ENCODE measurements around the gene ST8SIA4. TPM values are rescaled to one million over a fixed set of nuclear protein-coding genes. Genes with fewer than 3 reads are reported as not detected.

The ST8SIA4 gene
- total and polyA plus RNA-seq, 10 of the 15 experiments (the other 5 are each of a cell fraction or from before 2014, with no cell fraction given) = 4.4 to 30.9 (median 19.5) TPM

GRCh38 chr5:100828071-100828897, 74.8 kb downstream of the ST8SIA4 start (continued):
- TF ChIP-seq, protein P1, sequence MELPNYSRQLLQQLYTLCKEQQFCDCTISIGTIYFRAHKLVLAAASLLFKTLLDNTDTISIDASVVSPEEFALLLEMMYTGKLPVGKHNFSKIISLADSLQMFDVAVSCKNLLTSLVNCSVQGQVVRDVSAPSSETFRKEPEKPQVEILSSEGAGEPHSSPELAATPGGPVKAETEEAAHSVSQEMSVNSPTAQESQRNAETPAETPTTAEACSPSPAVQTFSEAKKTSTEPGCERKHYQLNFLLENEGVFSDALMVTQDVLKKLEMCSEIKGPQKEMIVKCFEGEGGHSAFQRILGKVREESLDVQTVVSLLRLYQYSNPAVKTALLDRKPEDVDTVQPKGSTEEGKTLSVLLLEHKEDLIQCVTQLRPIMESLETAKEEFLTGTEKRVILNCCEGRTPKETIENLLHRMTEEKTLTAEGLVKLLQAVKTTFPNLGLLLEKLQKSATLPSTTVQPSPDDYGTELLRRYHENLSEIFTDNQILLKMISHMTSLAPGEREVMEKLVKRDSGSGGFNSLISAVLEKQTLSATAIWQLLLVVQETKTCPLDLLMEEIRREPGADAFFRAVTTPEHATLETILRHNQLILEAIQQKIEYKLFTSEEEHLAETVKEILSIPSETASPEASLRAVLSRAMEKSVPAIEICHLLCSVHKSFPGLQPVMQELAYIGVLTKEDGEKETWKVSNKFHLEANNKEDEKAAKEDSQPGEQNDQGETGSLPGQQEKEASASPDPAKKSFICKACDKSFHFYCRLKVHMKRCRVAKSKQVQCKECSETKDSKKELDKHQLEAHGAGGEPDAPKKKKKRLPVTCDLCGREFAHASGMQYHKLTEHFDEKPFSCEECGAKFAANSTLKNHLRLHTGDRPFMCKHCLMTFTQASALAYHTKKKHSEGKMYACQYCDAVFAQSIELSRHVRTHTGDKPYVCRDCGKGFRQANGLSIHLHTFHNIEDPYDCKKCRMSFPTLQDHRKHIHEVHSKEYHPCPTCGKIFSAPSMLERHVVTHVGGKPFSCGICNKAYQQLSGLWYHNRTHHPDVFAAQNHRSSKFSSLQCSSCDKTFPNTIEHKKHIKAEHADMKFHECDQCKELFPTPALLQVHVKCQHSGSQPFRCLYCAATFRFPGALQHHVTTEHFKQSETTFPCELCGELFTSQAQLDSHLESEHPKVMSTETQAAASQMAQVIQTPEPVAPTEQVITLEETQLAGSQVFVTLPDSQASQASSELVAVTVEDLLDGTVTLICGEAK (IDR thresholded peaks at IDR 0.05; ENCODE audit: borderline replicate concordance) = no peak
- TF ChIP-seq RAD51 (IDR thresholded peaks at IDR 0.05) (no peak), TARDBP (IDR thresholded peaks at IDR 0.05; ENCODE audit: borderline replicate concordance) (no peak), JUNB (IDR thresholded peaks at IDR 0.05) (peak; percentile 87)

DNA sequence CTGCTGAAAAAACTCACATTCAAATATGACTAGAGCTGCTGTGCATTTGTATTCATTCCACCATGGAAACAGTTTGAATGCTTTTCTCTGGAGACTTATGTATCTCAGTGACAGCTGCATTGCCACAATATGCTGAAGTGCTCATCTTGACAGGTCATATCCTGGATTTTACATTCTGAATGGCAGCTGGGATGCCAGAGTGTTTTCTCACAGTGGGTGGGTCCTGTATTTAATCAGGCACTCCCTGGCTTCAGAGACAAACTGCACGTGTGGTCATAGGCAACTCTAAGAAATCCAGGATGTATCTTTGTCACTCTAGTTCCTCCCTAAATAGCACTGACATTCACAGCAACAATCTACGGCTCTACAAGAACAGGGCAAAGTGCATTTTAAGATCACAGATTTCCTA, 75.6 kb downstream of the ST8SIA4 start:
- peaks cover 18% of the 10 kb centered on the region for H3K9me3 ChIP-seq (replicated peaks; ENCODE audit: control insufficient read depth, insufficient read depth, low read length)
- peaks cover 32% of the 10 kb centered on the region for H3K4me1 ChIP-seq (ENCODE audit: control insufficient read depth, insufficient read depth, low read length)
- peak overlapping the region; percentile 62 for H3K4me2 ChIP-seq (ENCODE audit: control insufficient read depth, insufficient read depth)
- no peak for FAIRE-seq
- ChIA-PET RAD21 (ENCODE audit: unreplicated experiment) (interaction anchor here (0.9 to 4.8 kb wide), 18 partner anchors 9 to 182 kb away, joined by 3 to 86 read pairs (median 17); partner anchors contain the start of gene ST8SIA4), SMC1A (ENCODE audit: uncharacterized antibody, unreplicated experiment) (interaction anchor here (1.0 to 2.7 kb wide), 26 partner anchors 8 to 854 kb away, joined by 3 to 137 read pairs (median 8); partner anchors contain the start of gene ST8SIA4), CTCF (interaction anchor here (0.7 to 2.6 kb wide), 12 partner anchors 8 to 74 kb away, joined by 3 to 23 read pairs (median 8); partner anchors contain the start of gene ST8SIA4), POLR2A (interaction anchor here (0.7 to 3.1 kb wide), 11 partner anchors 9 to 76 kb away, joined by 3 to 33 read pairs (median 11); partner anchors contain the start of gene ST8SIA4)
- no peaks in the 10 kb centered on the region for H3K27me3 ChIP-seq (replicated peaks in 1 of 2; ENCODE audit: control insufficient read depth in 2 of 2, insufficient read depth in 2 of 2, low read length in 1 of 2)
- peaks cover 0 to 5% of the 10 kb centered on the region in 2 experiments; a peak in 1 of 4 replicates for H3K36me3 ChIP-seq (ENCODE audit: control insufficient read depth in 2 of 2, insufficient read depth in 2 of 2, low read length in 1 of 2)
- in situ Hi-C loops (cut with MboI) (loop anchor here (5.0 kb wide), 1 partner anchor 50 kb away; no protein-coding TSS in a partner anchor), intact Hi-C loops (cut with micrococcal nuclease; ENCODE audit: unreplicated experiment) (loop anchor here (5.0 kb wide), 2 partner anchors 95 to 205 kb away; no protein-coding TSS in a partner anchor)
- DNase-seq (ENCODE audit: low read depth, low spot score) = no peak
- no peaks in the 10 kb centered on the region for H4K20me1 ChIP-seq (ENCODE audit: control insufficient read depth, insufficient read depth)
- BruUV-seq (replicated peaks) = TSS peak; percentile 60
- peak; percentile 29 for ATAC-seq
- H3K79me2 ChIP-seq (ENCODE audit: control insufficient read depth, insufficient read depth, low read length) = peaks cover 39% of the 10 kb centered on the region
- H3K27ac ChIP-seq (ENCODE audit: control insufficient read depth, insufficient read depth) = peak overlapping the region; percentile 95
- 9% methylated on average over 2 of the region's 2 CpGs for WGBS (ENCODE audit: insufficient coverage, insufficient replicate concordance, low lambda C conversion rate, missing lambda C conversion rate)
- peak overlapping the region; percentile 44; the same call in 1 of the 2 replicates for H3K4me3 ChIP-seq
- H2AFZ ChIP-seq (ENCODE audit: control insufficient read depth, low read depth, low read length) = no peak overlapping the region
- H3K9ac ChIP-seq (ENCODE audit: control insufficient read depth, insufficient read depth, low read length) = peak overlapping the region; percentile 59
- TF ChIP-seq ZNF687 (IDR thresholded peaks at IDR 0.05) (peak; percentile 14; the same call in 1 of the 2 replicates), RAD21 (IDR thresholded peaks at IDR 0.05; ENCODE audit: insufficient read depth, low read depth, low read length) (no peak), BHLHE40 (IDR thresholded peaks at IDR 0.05; ENCODE audit: borderline replicate concordance in 1 of 2, low read depth in 2 of 2, low read length in 1 of 2) (peak; percentile 42 to 48; a peak in 2 of 4 replicates)

All from GM12878 (cell line).